HEK293 (cell line): ENCODE data around the gene NUP85.
A peak's percentile ranks its signal among the peaks of the same experiment; 100 is the strongest.

ENCODE experiments used
- CTCF ChIA-PET: fragments of 350-600 bp; formaldehyde crosslinking; extraction: SDS; loops from one replicate; lab custom pipeline; 2021; ENCODE audit warnings: antibody characterized with exemption; lab: Yijun Ruan, JAX
- POLR2A ChIA-PET: fragments of 300-600 bp; formaldehyde crosslinking; extraction: SDS; loops from one replicate; lab custom pipeline; 2020; ENCODE audit warnings: antibody characterized with exemption, inconsistent platforms; lab: Yijun Ruan, JAX
- H3K27ac ChIP-seq: fragments of 200-500 bp; sonication (Bioruptor generic); 2 replicates; pipeline ENCODE4 v1.5.1; 2014; ENCODE audit warnings: low read depth, low read length, control low read depth, inconsistent platforms; ENCODE audit errors: extremely low read depth
- H3K36me3 ChIP-seq, 2 experiments: fragments of 200-500 bp in 1 of 2; sonication (Bioruptor generic) in 1 of 2; 1 replicate in 1 of 2; 2 replicates in 1 of 2; pipeline ENCODE4 v1.5.1; 2014 to 2017; ENCODE audit warnings: inconsistent platforms in 2 of 2, low read length in 2 of 2; ENCODE audit not compliant: control insufficient read depth in 2 of 2, insufficient read depth in 1 of 2
- H3K4me1 ChIP-seq: fragments of 200-500 bp; sonication (Bioruptor generic); 2 replicates; pipeline ENCODE4 v1.5.1; 2014; ENCODE audit warnings: mild to moderate bottlenecking, low read length, inconsistent platforms; ENCODE audit not compliant: control insufficient read depth, insufficient read depth
- H3K4me3 ChIP-seq: 2 replicates; pipeline ENCODE4 v1.5.1; 2011; ENCODE audit warnings: low read depth, mild to moderate bottlenecking, control low read depth, low read length, moderate library complexity
- H3K9me3 ChIP-seq: fragments of 200-500 bp; sonication (Bioruptor generic); 2 replicates; pipeline ENCODE4 v1.5.1; 2014; ENCODE audit warnings: low read depth, low read length, inconsistent platforms; ENCODE audit not compliant: control insufficient read depth, insufficient read depth
- GLIS2 ChIP-seq: fragments of 450-650 bp; formaldehyde crosslinking; IDR thresholded peaks from 2 replicates; pipeline ENCODE4 v1.5.1; 2016; ENCODE audit warnings: missing biosample characterization, missing genetic modification characterization
- HOXC10 ChIP-seq: sonication (generic); formaldehyde crosslinking; IDR thresholded peaks from 2 replicates; pipeline ENCODE4 v1.8.1; 2023; ENCODE audit warnings: mild to moderate bottlenecking, missing genetic modification reagents
- HOXD13 ChIP-seq: sonication (generic); formaldehyde crosslinking; IDR thresholded peaks from 2 replicates; pipeline ENCODE4 v1.8.0; 2022; ENCODE audit warnings: missing genetic modification reagents, borderline replicate concordance
- KLF10 ChIP-seq: fragments of 450-650 bp; IDR thresholded peaks from 2 replicates; pipeline ENCODE4 v1.5.1; 2018; ENCODE audit warnings: missing biosample characterization, mild to moderate bottlenecking, missing genetic modification characterization
- PRDM6 ChIP-seq: fragments of 450-650 bp; formaldehyde crosslinking; IDR thresholded peaks from 2 replicates; pipeline ENCODE4 v1.5.1; 2017; ENCODE audit warnings: missing biosample characterization, missing genetic modification characterization
- SCRT1 ChIP-seq: fragments of 450-650 bp; formaldehyde crosslinking; IDR thresholded peaks from 2 replicates; pipeline ENCODE4 v1.5.1; 2016; ENCODE audit warnings: missing biosample characterization, missing genetic modification characterization, borderline replicate concordance
- YY2 ChIP-seq: fragments of 450-650 bp; formaldehyde crosslinking; IDR thresholded peaks from 2 replicates; pipeline ENCODE4 v1.5.1; 2016; ENCODE audit warnings: missing biosample characterization, missing genetic modification characterization
- ZBTB20 ChIP-seq: fragments of 450-650 bp; formaldehyde crosslinking; IDR thresholded peaks from 2 replicates; pipeline ENCODE4 v1.5.1; 2016; ENCODE audit warnings: missing biosample characterization, missing genetic modification characterization
- ZNF140 ChIP-seq: fragments of 450-650 bp; formaldehyde crosslinking; IDR thresholded peaks from 2 replicates; pipeline ENCODE4 v1.5.1; 2016; ENCODE audit warnings: missing biosample characterization, missing genetic modification characterization
- ZNF239 ChIP-seq: fragments of 450-650 bp; formaldehyde crosslinking; IDR thresholded peaks from 2 replicates; pipeline ENCODE4 v1.5.1; 2016; ENCODE audit warnings: missing biosample characterization, missing genetic modification characterization
- ZNF248 ChIP-seq: fragments of 450-650 bp; formaldehyde crosslinking; IDR thresholded peaks from 2 replicates; pipeline ENCODE4 v1.5.1; 2017; ENCODE audit warnings: missing biosample characterization, missing genetic modification characterization
- ZNF274 ChIP-seq, 2 experiments: fragments of 200-500 bp in 1 of 2; fragments of 450-650 bp in 1 of 2; sonication (Bioruptor generic) in 1 of 2; formaldehyde crosslinking in 1 of 2; IDR thresholded peaks; 2 replicates each; pipeline versions ENCODE4 v1.5.1 to v1.6.1; 2014 to 2016; ENCODE audit warnings: borderline replicate concordance in 1 of 2, inconsistent platforms in 1 of 2, low read length in 1 of 2, missing biosample characterization in 1 of 2, missing genetic modification characterization in 1 of 2
- ZNF350 ChIP-seq: fragments of 450-650 bp; formaldehyde crosslinking; IDR thresholded peaks from 2 replicates; pipeline ENCODE4 v1.5.0; 2017; ENCODE audit warnings: missing biosample characterization, mild to moderate bottlenecking, missing genetic modification characterization
- ZNF423 ChIP-seq: fragments of 450-650 bp; formaldehyde crosslinking; IDR thresholded peaks from 2 replicates; pipeline ENCODE4 v1.5.1; 2016; ENCODE audit warnings: missing biosample characterization, missing genetic modification characterization
- ZNF521 ChIP-seq: fragments of 450-650 bp; formaldehyde crosslinking; IDR thresholded peaks from 2 replicates; pipeline ENCODE4 v1.5.1; 2017; ENCODE audit warnings: missing biosample characterization, mild to moderate bottlenecking, missing genetic modification characterization
- ZNF544 ChIP-seq: fragments of 450-650 bp; formaldehyde crosslinking; IDR thresholded peaks from 2 replicates; pipeline ENCODE4 v1.5.0; 2017; ENCODE audit warnings: missing biosample characterization, missing genetic modification characterization
- ZNF571 ChIP-seq: fragments of 450-650 bp; formaldehyde crosslinking; IDR thresholded peaks from 2 replicates; pipeline ENCODE4 v1.5.0; 2017; ENCODE audit warnings: missing biosample characterization, missing genetic modification characterization
- ZNF596 ChIP-seq: fragments of 450-650 bp; IDR thresholded peaks from 2 replicates; pipeline ENCODE4 v1.5.0; 2018; ENCODE audit warnings: missing biosample characterization, mild to moderate bottlenecking, missing genetic modification characterization, moderate library complexity
- ZNF610 ChIP-seq: fragments of 450-650 bp; formaldehyde crosslinking; IDR thresholded peaks from 2 replicates; pipeline ENCODE4 v1.5.1; 2016; ENCODE audit warnings: missing biosample characterization, missing genetic modification characterization, borderline replicate concordance
- ZNF629 ChIP-seq: fragments of 450-650 bp; formaldehyde crosslinking; IDR thresholded peaks from 2 replicates; pipeline ENCODE4 v1.5.1; 2017; ENCODE audit warnings: missing biosample characterization, missing genetic modification characterization
- ZNF76 ChIP-seq: fragments of 450-650 bp; formaldehyde crosslinking; IDR thresholded peaks from 2 replicates; pipeline ENCODE4; 2016; ENCODE audit warnings: low read depth, missing biosample characterization, missing genetic modification characterization, borderline replicate concordance
- ZNF843 ChIP-seq: fragments of 450-650 bp; formaldehyde crosslinking; IDR thresholded peaks from 2 replicates; pipeline ENCODE4 v1.5.1; 2016; ENCODE audit warnings: missing biosample characterization, missing genetic modification characterization
- ZSCAN4 ChIP-seq: fragments of 450-650 bp; formaldehyde crosslinking; IDR thresholded peaks from 2 replicates; pipeline ENCODE4 v1.5.1; 2017; ENCODE audit warnings: missing biosample characterization, missing genetic modification characterization
- TF ChIP-seq, protein P1 (sequence below): fragments of 450-650 bp; formaldehyde crosslinking; IDR thresholded peaks from 2 replicates; pipeline ENCODE4 v1.5.1; 2016; ENCODE audit warnings: missing biosample characterization, missing genetic modification characterization
- TF ChIP-seq, protein P2 (sequence below): fragments of 450-650 bp; IDR thresholded peaks from 2 replicates; pipeline ENCODE4 v1.5.1; 2018; ENCODE audit warnings: missing biosample characterization, mild to moderate bottlenecking, missing genetic modification characterization
- TF ChIP-seq, protein P3 (sequence below): sonication (generic); formaldehyde crosslinking; IDR thresholded peaks from 2 replicates; pipeline ENCODE4 v1.8.1; 2022; ENCODE audit warnings: mild to moderate bottlenecking, moderate library complexity, missing genetic modification reagents
- TF ChIP-seq, protein P4 (sequence below): fragments of 450-650 bp; formaldehyde crosslinking; IDR thresholded peaks from 2 replicates; pipeline ENCODE4 v1.5.1; 2016; ENCODE audit warnings: missing biosample characterization, missing genetic modification characterization
- TF ChIP-seq, protein P5 (sequence below): fragments of 450-650 bp; formaldehyde crosslinking; IDR thresholded peaks from 2 replicates; pipeline ENCODE4 v1.5.1; 2016; ENCODE audit warnings: missing biosample characterization, missing genetic modification characterization

Gene NUP85

DNA sequence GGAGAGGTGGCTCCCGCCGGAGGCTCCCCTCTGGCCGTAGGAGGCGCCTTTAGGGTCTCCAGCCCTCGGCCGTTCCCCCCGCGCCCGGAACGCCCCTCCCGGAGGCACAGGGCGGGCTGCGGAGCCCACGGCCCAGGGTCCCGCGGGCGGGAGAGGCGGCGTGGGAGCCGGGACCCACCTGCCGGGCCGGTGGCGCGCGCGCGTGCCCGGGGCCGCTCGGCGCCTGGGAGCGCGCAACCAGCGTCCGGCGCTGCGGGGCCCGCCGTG is 65.4 kb downstream of the NUP85 start, which contains the start of gene MIF4GD (continued):
- TF ChIP-seq GLIS2 (peak; percentile 54), ZNF239 (tag by site-specific recombination) (no peak), ZNF629 (tag by site-specific recombination) (no peak), ZNF274 (IDR thresholded peaks at IDR 0.05; ENCODE audit: low read length) (no peak), ZNF274 (tag by site-specific recombination; IDR thresholded peaks at IDR 0.05; ENCODE audit: borderline replicate concordance) (no peak), ZNF248 (tag by site-specific recombination) (no peak), HOXC10 (no peak), ZNF423 (tag by site-specific recombination) (no peak), ZNF140 (tag by site-specific recombination) (no peak)
- TF ChIP-seq, all 188 proteins: peak for 3

DNA sequence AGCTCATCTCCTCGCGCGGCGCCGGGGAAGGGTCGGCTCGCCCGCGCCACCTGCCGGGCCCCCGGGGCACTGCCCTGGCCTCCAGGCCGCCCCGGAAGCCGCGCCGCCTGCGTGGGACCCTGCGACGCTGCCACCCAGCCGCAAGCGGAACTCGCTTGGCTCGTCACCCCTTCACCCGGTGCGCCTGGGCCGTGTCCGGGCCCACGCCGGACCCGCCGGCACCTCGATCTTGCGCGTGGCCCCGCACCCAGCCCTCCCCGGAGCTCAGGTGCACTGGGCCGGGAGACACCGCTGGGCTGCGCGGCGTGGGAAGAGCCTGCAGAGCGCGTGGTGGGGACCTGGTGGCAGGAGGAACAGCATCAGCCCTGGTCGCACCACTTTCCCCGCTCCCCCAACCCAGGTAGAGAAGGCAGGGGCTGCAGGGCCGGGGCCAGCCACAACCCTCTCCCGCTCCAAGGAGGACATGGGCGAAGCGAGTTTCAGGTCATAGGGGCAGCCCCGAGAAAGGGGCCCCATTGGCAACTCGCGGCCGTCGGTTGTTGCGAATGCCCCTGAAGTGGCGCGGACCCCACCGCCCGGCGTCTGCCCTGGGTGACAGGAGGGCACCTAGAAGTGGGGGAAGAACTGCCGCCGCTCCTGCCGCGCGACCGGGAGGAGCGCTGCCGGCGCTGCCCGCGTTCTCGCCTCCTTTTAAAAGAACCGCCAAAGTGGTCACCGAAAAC is 65.9 kb downstream of the NUP85 start:
- Histone ChIP-seq H3K4me3 (peak overlapping the region; percentile 78), H3K27ac (peak overlapping the region; percentile 94; the same call in 1 of the 2 replicates), H3K9me3 (no peaks in the 10 kb centered on the region), H3K36me3 (peaks cover 8 to 44% of the 10 kb centered on the region in 2 experiments; a peak in 2 of 3 replicates), H3K4me1 (peaks cover 9% of the 10 kb centered on the region; the same call in 1 of the 2 replicates)
- POLR2A ChIA-PET: interaction anchor here (0.6 to 6.6 kb wide), 23 partner anchors 9 to 398 kb away, joined by 3 to 111 read pairs (median 5); partner anchors contain the start of genes FDXR, GGA3, GRB2 and MRPS7
- CTCF ChIA-PET: interaction anchor here (0.6 to 5.1 kb wide), 52 partner anchors 8 to 479 kb away, joined by 3 to 61 read pairs (median 4); partner anchors contain the start of genes GGA3, MRPS7, NT5C and NUP85
- TF ChIP-seq ZNF544 (tag by site-specific recombination) (no peak), YY2 (tag by site-specific recombination) (no peak), HOXC10 (no peak), HOXD13 (no peak), KLF10 (tag by site-specific recombination) (peak; percentile 34; the same call in 1 of the 2 replicates), ZNF610 (tag by site-specific recombination) (0 out of 2 replicates have a peak, but pooled peaks have one; percentile 50), ZNF596 (tag by site-specific recombination) (no peak), ZNF76 (tag by site-specific recombination) (no peak), ZSCAN4 (tag by site-specific recombination) (no peak), ZNF571 (tag by site-specific recombination) (no peak), ZNF843 (tag by site-specific recombination) (no peak), ZNF521 (no peak), ZBTB20 (tag by site-specific recombination) (peak; percentile 89), PRDM6 (tag by site-specific recombination) (no peak), SCRT1 (tag by site-specific recombination) (no peak), ZNF350 (tag by site-specific recombination) (no peak), ZNF140 (tag by site-specific recombination) (no peak)
- TF ChIP-seq, protein P1, sequence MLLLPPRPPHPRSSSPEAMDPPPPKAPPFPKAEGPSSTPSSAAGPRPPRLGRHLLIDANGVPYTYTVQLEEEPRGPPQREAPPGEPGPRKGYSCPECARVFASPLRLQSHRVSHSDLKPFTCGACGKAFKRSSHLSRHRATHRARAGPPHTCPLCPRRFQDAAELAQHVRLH (tag by site-specific recombination): no peak
- TF ChIP-seq, protein P2, sequence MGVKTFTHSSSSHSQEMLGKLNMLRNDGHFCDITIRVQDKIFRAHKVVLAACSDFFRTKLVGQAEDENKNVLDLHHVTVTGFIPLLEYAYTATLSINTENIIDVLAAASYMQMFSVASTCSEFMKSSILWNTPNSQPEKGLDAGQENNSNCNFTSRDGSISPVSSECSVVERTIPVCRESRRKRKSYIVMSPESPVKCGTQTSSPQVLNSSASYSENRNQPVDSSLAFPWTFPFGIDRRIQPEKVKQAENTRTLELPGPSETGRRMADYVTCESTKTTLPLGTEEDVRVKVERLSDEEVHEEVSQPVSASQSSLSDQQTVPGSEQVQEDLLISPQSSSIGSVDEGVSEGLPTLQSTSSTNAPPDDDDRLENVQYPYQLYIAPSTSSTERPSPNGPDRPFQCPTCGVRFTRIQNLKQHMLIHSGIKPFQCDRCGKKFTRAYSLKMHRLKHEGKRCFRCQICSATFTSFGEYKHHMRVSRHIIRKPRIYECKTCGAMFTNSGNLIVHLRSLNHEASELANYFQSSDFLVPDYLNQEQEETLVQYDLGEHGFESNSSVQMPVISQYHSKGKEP (tag by site-specific recombination): peak; percentile 13; the same call in 1 of the 2 replicates
- TF ChIP-seq, protein P3, sequence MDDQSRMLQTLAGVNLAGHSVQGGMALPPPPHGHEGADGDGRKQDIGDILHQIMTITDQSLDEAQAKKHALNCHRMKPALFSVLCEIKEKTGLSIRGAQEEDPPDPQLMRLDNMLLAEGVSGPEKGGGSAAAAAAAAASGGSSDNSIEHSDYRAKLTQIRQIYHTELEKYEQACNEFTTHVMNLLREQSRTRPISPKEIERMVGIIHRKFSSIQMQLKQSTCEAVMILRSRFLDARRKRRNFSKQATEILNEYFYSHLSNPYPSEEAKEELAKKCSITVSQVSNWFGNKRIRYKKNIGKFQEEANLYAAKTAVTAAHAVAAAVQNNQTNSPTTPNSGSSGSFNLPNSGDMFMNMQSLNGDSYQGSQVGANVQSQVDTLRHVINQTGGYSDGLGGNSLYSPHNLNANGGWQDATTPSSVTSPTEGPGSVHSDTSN (CRISPR knock-in tag): peak; percentile 88; the same call in 1 of the 2 replicates
- TF ChIP-seq, protein P4, sequence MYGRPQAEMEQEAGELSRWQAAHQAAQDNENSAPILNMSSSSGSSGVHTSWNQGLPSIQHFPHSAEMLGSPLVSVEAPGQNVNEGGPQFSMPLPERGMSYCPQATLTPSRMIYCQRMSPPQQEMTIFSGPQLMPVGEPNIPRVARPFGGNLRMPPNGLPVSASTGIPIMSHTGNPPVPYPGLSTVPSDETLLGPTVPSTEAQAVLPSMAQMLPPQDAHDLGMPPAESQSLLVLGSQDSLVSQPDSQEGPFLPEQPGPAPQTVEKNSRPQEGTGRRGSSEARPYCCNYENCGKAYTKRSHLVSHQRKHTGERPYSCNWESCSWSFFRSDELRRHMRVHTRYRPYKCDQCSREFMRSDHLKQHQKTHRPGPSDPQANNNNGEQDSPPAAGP (tag by site-specific recombination): no peak; the same call in 1 of the 2 replicates
- TF ChIP-seq, protein P5, sequence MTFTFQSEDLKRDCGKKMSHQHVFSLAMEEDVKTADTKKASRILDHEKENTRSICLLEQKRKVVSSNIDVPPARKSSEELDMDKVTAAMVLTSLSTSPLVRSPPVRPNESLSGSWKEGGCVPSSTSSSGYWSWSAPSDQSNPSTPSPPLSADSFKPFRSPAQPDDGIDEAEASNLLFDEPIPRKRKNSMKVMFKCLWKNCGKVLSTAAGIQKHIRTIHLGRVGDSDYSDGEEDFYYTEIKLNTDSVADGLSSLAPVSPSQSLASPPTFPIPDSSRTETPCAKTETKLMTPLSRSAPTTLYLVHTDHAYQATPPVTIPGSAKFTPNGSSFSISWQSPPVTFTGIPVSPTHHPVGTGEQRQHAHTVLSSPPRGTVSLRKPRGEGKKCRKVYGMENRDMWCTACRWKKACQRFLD (tag by site-specific recombination): no peak
